ENCODE measurements around the gene SV2A.

- TF ChIP-seq CTCF (conservative IDR thresholded peaks at IDR 0.05; ENCODE audit: low read depth, low read length) = no peak
- no peak for TF ChIP-seq EZH2phosphoT487 (IDR thresholded peaks at IDR 0.05; ENCODE audit: borderline replicate concordance, low read length)
Measured at GRCh38 chr1:149915429-149916192, 2.0 kb downstream of the SV2A start.
